Lung (tissue), 12 donors: ENCODE measurements around the gene MCCC2. TPM values are rescaled to one million over a fixed set of nuclear protein-coding genes. Genes with fewer than 3 reads are reported as not detected.
A peak's percentile ranks its signal among the peaks of the same experiment; 100 is the strongest.

ENCODE experiments used
- ATAC-seq: fragments of 200-7000 bp; cut with Tn5 transposase; one replicate; pipeline ENCODE4 v1.9.1; 2020; ENCODE audit warnings: moderate number of reproducible peaks; ENCODE audit not compliant: insufficient read depth, low FRiP score
- DNase-seq, 3 donors: peaks; one replicate each; pipeline ENCODE4 v3.0.0-alpha.2; 2013 to 2017
- H3K27ac ChIP-seq, 2 donors: one replicate each; pipeline ENCODE4 v1.5.1; 2013; ENCODE audit warnings: mild to moderate bottlenecking in 2 of 2, moderate library complexity in 2 of 2, control low read depth in 1 of 2, inconsistent platforms in 1 of 2, low read depth in 1 of 2, low read length in 1 of 2
- H3K27me3 ChIP-seq, 3 donors: one replicate each; pipeline ENCODE4 v1.5.1; 2013; ENCODE audit warnings: low read length in 2 of 3; ENCODE audit not compliant: control insufficient read depth in 3 of 3, insufficient read depth in 3 of 3
- H3K36me3 ChIP-seq, 4 donors: one replicate each; pipeline ENCODE4 v1.5.1; 2013; ENCODE audit warnings: low read length in 4 of 4, mild to moderate bottlenecking in 1 of 4, moderate library complexity in 1 of 4; ENCODE audit not compliant: control insufficient read depth in 4 of 4, insufficient read depth in 4 of 4
- H3K4me1 ChIP-seq, 5 donors: one replicate each; pipeline ENCODE4 v1.5.1; 2013; ENCODE audit warnings: low read length in 5 of 5, mild to moderate bottlenecking in 2 of 5, moderate library complexity in 1 of 5; ENCODE audit not compliant: control insufficient read depth in 5 of 5, insufficient read depth in 5 of 5
- H3K4me3 ChIP-seq: one replicate; pipeline ENCODE4 v1.5.1; 2013; ENCODE audit warnings: mild to moderate bottlenecking, control low read depth, moderate library complexity
- H3K9ac ChIP-seq, 2 donors: one replicate each; pipeline ENCODE4 v1.5.1; 2013; ENCODE audit warnings: low read length in 2 of 2, control low read depth in 1 of 2; ENCODE audit not compliant: insufficient read depth in 1 of 2
- H3K9me3 ChIP-seq, 4 donors: one replicate each; pipeline ENCODE4 v1.5.1; 2013; ENCODE audit warnings: low read length in 3 of 4, mild to moderate bottlenecking in 1 of 4, moderate library complexity in 1 of 4; ENCODE audit not compliant: control insufficient read depth in 4 of 4, insufficient read depth in 3 of 4
- CTCF ChIP-seq: IDR thresholded peaks from 2 replicates; pipeline ENCODE4 v1.5.1; 2012; ENCODE audit warnings: mild to moderate bottlenecking; ENCODE audit errors: control extremely low read depth, extremely low read depth
- WGBS, 2 donors: extraction: QIAGEN DNeasy Blood & Tissue Kit; methylation state at CpG; one replicate each; pipeline ENCODE4 v1.1.7; 2013; 5-methylcytosine and 5-hydroxymethylcytosine counted together
- polyA plus RNA-seq, 2 donors: library from polyadenylated mRNA; stranded (reverse); fragments of 200-250 nt; gene quantifications; one replicate each; pipeline ENCODE4 v1.2.1, GENCODE V29; 2013
- total RNA-seq, 2 donors: library from RNA; depleted of rRNA in 1 of 2; stranded (reverse); fragments of >200 nt in 1 of 2; gene quantifications; one replicate each; pipeline ENCODE4 v1.2.1, GENCODE V29; 2014 to 2021
- donor health status: control.
- donor health status: control.
- donor health status: Bipolar disorder and iron deficiency.
- donor health status: healthy.
- donor health status: DM: yes; HTN: yes; CAD: no.

Gene MCCC2
- total and polyA plus RNA-seq, 4 donors, result 20.0 to 46.2 (median 32.6) TPM

- Histone ChIP-seq H3K27ac (peak overlapping the region in 1 of 2 donors; percentile 17), H3K9me3 (no peaks in the 10 kb centered on the region), H3K27me3 (no peaks in the 10 kb centered on the region), H3K4me3 (no peak overlapping the region), H3K9ac (no peak overlapping the region), H3K36me3 (peaks cover 14 to 35% (median 21%) of the 10 kb centered on the region in 4 donors), H3K4me1 (no peaks in the 10 kb centered on the region)
- ATAC-seq (no peak), DNase-seq (no peak)
- 54 to 76% methylated on average over 9 of the region's 9 CpGs for WGBS, 2 donors
- no peak for TF ChIP-seq CTCF
Measured at GRCh38 chr5:71652803-71653543, 65.8 kb downstream of the MCCC2 start.

- Histone ChIP-seq H3K36me3 (peaks cover 5 to 15% (median 11%) of the 10 kb centered on the region in 4 donors), H3K4me1 (no peaks in the 10 kb centered on the region), H3K27me3 (no peaks in the 10 kb centered on the region), H3K4me3 (no peak overlapping the region), H3K9me3 (no peaks in the 10 kb centered on the region), H3K9ac (no peak overlapping the region), H3K27ac (no peak overlapping the region)
- no peak for TF ChIP-seq CTCF
- 89 to 90% methylated on average over 3 of the region's 3 CpGs for WGBS, 2 donors
- ATAC-seq (no peak), DNase-seq (peak in 1 of 3 donors; percentile 8)
Measured at GRCh38 chr5:71658916-71659662, 71.9 kb downstream of the MCCC2 start.

GRCh38 chr5:71662381-71662780 is 75.2 kb downstream of the MCCC2 start:
- no peaks in the 10 kb centered on the region for H3K9me3 ChIP-seq
- no peak for DNase-seq
- peaks cover 0 to 3% (median 0%) of the 10 kb centered on the region in 5 donors for H3K4me1 ChIP-seq
- WGBS, 2 donors, result 95 to 96% methylated on average over 11 of the region's 11 CpGs
- no peak overlapping the region for H3K9ac ChIP-seq
- no peak for ATAC-seq
- H3K27ac ChIP-seq, result no peak overlapping the region
- H3K4me3 ChIP-seq, result no peak overlapping the region
- peaks cover 5 to 10% (median 7%) of the 10 kb centered on the region in 4 donors for H3K36me3 ChIP-seq
- no peaks in the 10 kb centered on the region for H3K27me3 ChIP-seq
- TF ChIP-seq CTCF, result no peak
